Neural crest cell (in vitro differentiated cells): ENCODE data around the gene APOC1. TPM values are rescaled to one million over a fixed set of nuclear protein-coding genes. Genes with fewer than 3 reads are reported as not detected.

Experiments used
- DNase-seq: peaks from one replicate; pipeline ENCODE4 v3.0.0; 2021; ENCODE audit warnings: low read depth, mixed read lengths, low spot score
- H3K27ac Mint-ChIP-seq: one replicate; pipeline ENCODE4 v1.8.0; 2021; ENCODE audit warnings: mild to moderate bottlenecking, mixed read lengths; ENCODE audit not compliant: unreplicated experiment
- H3K27me3 Mint-ChIP-seq: 2 replicates; pipeline ENCODE4 v1.8.0; 2021; ENCODE audit warnings: low read depth, mild to moderate bottlenecking, mixed read lengths
- H3K36me3 Mint-ChIP-seq: 2 replicates; pipeline ENCODE4 v1.8.0; 2021; ENCODE audit warnings: low read depth, mild to moderate bottlenecking, mixed read lengths
- H3K4me1 Mint-ChIP-seq: 2 replicates; pipeline ENCODE4 v1.8.0; 2021; ENCODE audit warnings: mixed read lengths
- H3K4me3 Mint-ChIP-seq: one replicate; pipeline ENCODE4 v1.8.0; 2021; ENCODE audit warnings: mild to moderate bottlenecking, mixed read lengths
- H3K9me3 Mint-ChIP-seq: 2 replicates; pipeline ENCODE4 v1.8.0; 2021; ENCODE audit warnings: mixed read lengths
- CTCF ChIP-seq: fragments of 200-600 bp; sonication (generic); conservative IDR thresholded peaks from 2 replicates; pipeline ENCODE4 v1.5.0; 2021; ENCODE audit warnings: antibody characterized with exemption, mild to moderate bottlenecking
- total RNA-seq: library from RNA; stranded (reverse); gene quantifications from 2 replicates; pipeline ENCODE4 v1.2.1, GENCODE V29; 2021

Gene APOC1
- total RNA-seq, 1 donor from 2014 or later = 24.9 TPM

GRCh38 chr19:44897835-44898234, 16.6 kb upstream of the APOC1 start:
- peaks cover 8% of the 10 kb centered on the region for H3K36me3 Mint-ChIP-seq
- no peak overlapping the region for H3K27ac Mint-ChIP-seq
- H3K4me1 Mint-ChIP-seq = peaks cover 4% of the 10 kb centered on the region

GRCh38 chr19:44900328-44901244, 13.8 kb upstream of the APOC1 start:
- Mint-ChIP-seq H3K9me3 (no peaks in the 10 kb centered on the region), H3K4me3 (no peak overlapping the region), H3K36me3 (peaks cover 7% of the 10 kb centered on the region), H3K27ac (no peak overlapping the region), H3K27me3 (peaks cover 16% of the 10 kb centered on the region), H3K4me1 (peaks cover 12% of the 10 kb centered on the region)
- no peak for TF ChIP-seq CTCF
- DNase-seq = no peak

More at GRCh38 chr19:44897835-44898234, 16.6 kb upstream of the APOC1 start:
- no peak for DNase-seq
- TF ChIP-seq CTCF = no peak
- no peak overlapping the region for H3K4me3 Mint-ChIP-seq
- no peaks in the 10 kb centered on the region for H3K27me3 Mint-ChIP-seq
- no peaks in the 10 kb centered on the region for H3K9me3 Mint-ChIP-seq

- Mint-ChIP-seq H3K27ac (no peak overlapping the region), H3K4me3 (peak overlapping the region; percentile 69), H3K27me3 (peaks cover 38% of the 10 kb centered on the region), H3K9me3 (no peaks in the 10 kb centered on the region), H3K36me3 (peaks cover 3% of the 10 kb centered on the region), H3K4me1 (peaks cover 29% of the 10 kb centered on the region)
- no peak for DNase-seq
- no peak for TF ChIP-seq CTCF
Observed at GRCh38 chr19:44903216-44903601, 11.2 kb upstream of the APOC1 start.

DNA sequence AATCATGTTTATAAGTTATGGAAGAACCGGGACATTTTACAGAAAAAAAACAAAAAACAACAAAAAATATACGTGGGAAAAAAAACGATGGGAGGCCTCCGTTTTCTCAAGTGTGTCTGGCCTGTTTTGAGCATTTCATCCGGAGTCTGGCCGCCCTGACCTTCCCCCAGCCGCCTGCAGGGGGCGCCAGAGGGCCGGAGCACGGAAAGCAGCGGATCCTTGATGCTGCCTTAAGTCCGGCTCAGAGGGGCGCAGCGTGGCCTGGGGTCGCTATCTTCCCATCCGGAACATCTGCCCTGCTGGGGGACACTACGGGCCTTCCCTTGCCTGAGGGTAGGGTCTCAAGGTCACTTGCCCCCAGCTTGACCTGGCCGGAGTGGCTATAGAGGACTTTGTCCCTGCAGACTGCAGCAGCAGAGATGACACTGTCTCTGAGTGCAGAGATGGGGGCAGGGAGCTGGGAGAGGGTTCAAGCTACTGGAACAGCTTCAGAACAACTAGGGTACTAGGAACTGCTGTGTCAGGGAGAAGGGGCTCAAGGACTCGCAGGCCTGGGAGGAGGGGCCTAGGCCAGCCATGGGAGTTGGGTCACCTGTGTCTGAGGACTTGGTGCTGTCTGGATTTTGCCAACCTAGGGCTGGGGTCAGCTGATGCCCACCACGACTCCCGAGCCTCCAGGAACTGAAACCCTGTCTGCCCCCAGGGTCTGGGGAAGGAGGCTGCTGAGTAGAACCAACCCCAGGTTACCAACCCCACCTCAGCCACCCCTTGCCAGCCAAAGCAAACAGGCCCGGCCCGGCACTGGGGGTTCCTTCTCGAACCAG, 10.6 kb upstream of the APOC1 start:
- H3K9me3 Mint-ChIP-seq = no peaks in the 10 kb centered on the region
- peak; percentile 99 for TF ChIP-seq CTCF
- peaks cover 29% of the 10 kb centered on the region for H3K4me1 Mint-ChIP-seq
- H3K27ac Mint-ChIP-seq = peak overlapping the region; percentile 50
- H3K4me3 Mint-ChIP-seq = peak overlapping the region; percentile 69
- peaks cover 38% of the 10 kb centered on the region for H3K27me3 Mint-ChIP-seq
- DNase-seq = peak; percentile 90
- H3K36me3 Mint-ChIP-seq = peaks cover 3% of the 10 kb centered on the region

DNA sequence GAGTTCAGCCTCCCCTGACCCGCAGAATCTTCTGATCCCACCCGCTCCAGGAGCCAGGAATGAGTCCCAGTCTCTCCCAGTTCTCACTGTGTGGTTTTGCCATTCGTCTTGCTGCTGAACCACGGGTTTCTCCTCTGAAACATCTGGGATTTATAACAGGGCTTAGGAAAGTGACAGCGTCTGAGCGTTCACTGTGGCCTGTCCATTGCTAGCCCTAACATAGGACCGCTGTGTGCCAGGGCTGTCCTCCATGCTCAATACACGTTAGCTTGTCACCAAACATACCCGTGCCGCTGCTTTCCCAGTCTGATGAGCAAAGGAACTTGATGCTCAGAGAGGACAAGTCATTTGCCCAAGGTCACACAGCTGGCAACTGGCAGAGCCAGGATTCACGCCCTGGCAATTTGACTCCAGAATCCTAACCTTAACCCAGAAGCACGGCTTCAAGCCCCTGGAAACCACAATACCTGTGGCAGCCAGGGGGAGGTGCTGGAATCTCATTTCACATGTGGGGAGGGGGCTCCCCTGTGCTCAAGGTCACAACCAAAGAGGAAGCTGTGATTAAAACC, 9.9 kb upstream of the APOC1 start:
- no peak overlapping the region for H3K27ac Mint-ChIP-seq
- no peaks in the 10 kb centered on the region for H3K9me3 Mint-ChIP-seq
- H3K4me1 Mint-ChIP-seq = peaks cover 29% of the 10 kb centered on the region
- H3K4me3 Mint-ChIP-seq = peak overlapping the region; percentile 41
- H3K36me3 Mint-ChIP-seq = peaks cover 3% of the 10 kb centered on the region
- no peak for DNase-seq
- H3K27me3 Mint-ChIP-seq = peaks cover 38% of the 10 kb centered on the region
- TF ChIP-seq CTCF = peak; percentile 41
